SK-N-MC (cell line): ENCODE results near the gene ANAPC2.

ENCODE experiments used
- EZH2 ChIP-seq: fragments of 200-600 bp; sonication (generic); IDR thresholded peaks from one replicate; pipeline ENCODE4 v1.6.1; 2017; ENCODE audit warnings: antibody characterized with exemption
- POLR2AphosphoS5 ChIP-seq: IDR thresholded peaks from 2 replicates; pipeline ENCODE4 v1.6.1; 2012; ENCODE audit warnings: mild to moderate bottlenecking, low read depth, low read length, borderline replicate concordance

DNA sequence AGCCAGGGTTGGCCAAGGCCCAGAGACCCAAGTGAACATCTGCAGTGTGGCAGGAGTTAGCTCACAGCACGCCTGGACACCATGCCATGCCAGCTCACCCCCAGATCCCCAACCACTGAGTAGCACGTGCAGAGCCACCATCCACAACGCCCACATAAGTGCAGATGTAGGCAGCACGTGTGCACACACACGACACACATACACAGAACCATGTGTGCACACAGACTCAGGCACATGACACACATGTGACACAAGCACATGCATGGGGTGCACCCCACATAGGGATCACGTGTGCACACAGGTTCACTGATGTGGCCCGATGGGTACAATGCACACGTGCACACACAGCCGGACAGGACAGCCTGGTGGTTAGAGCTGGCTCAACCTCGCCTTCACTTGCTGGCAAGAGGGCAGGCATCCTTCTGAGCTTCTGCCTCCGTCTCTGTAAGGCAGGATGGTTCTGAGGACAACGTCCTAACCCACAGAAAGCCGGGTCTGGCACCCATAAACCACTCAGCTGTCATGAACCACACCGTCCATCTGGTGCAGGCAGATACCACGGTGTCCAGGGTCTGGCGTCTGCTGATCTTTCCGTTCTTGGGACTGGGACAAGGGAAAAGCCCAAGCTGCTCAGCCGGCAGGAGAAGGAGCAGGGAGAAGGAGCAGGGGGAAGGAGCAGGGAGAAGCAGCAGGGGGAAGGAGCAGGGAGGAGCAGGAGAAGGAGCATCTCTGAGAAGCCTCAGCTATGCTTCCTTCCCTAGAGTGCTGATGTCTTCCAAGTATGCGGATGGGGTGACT is 30.5 kb downstream of the ANAPC2 start:
- TF ChIP-seq POLR2AphosphoS5: no peak
- no peak for TF ChIP-seq EZH2
